CD4-positive, alpha-beta T cell (primary cell): Measurements from ENCODE around the gene GTF2H4. TPM values are rescaled to one million over a fixed set of nuclear protein-coding genes. Genes with fewer than 3 reads are reported as not detected.
A peak's percentile ranks its signal among the peaks of the same experiment; 100 is the strongest.

Experiments used
- ATAC-seq: fragments of 200-7000 bp; cut with Tn5 transposase; one replicate; pipeline ENCODE4 v1.10.0; 2022; ENCODE audit warnings: mild to moderate bottlenecking; ENCODE audit not compliant: poor library complexity
- CTCF ChIA-PET: fragments of 350-600 bp; sonication (Branson Sonifier 250); formaldehyde crosslinking; loops from one replicate; lab custom pipeline; 2021; ENCODE audit warnings: antibody characterized with exemption, inconsistent platforms; lab: Charles Lee
- POLR2A ChIA-PET: fragments of 350-600 bp; sonication (Branson Sonifier 250); formaldehyde crosslinking; loops from one replicate; lab custom pipeline; 2021; ENCODE audit warnings: antibody characterized with exemption, inconsistent platforms; lab: Charles Lee
- DNase-seq, 14 experiments: peaks; one replicate each; pipeline ENCODE4 v3.0.0-alpha.2; 2013 to 2020; ENCODE audit warnings: mixed read lengths in 2 of 14
- H3K27ac ChIP-seq, 2 donors: one replicate each; pipeline versions ENCODE4 v1.5.1 to v1.7.0; 2013; ENCODE audit warnings: low read length in 2 of 2, low read depth in 1 of 2, mild to moderate bottlenecking in 1 of 2
- H3K27me3 ChIP-seq, 2 experiments: 1 replicate in 1 of 2; 2 replicates in 1 of 2; pipeline versions ENCODE4 v1.6.1 to v1.7.0; 2013; ENCODE audit warnings: low read length in 2 of 2, control low read depth in 1 of 2, mild to moderate bottlenecking in 1 of 2, moderate library complexity in 1 of 2; ENCODE audit not compliant: insufficient read depth in 2 of 2, control insufficient read depth in 1 of 2
- H3K36me3 ChIP-seq: one replicate; pipeline ENCODE4 v1.6.1; 2013; ENCODE audit warnings: low read length, control low read depth; ENCODE audit not compliant: insufficient read depth
- H3K4me1 ChIP-seq: one replicate; pipeline ENCODE4 v1.6.1; 2013; ENCODE audit warnings: low read length, control low read depth; ENCODE audit not compliant: insufficient read depth
- H3K4me3 ChIP-seq: one replicate; pipeline ENCODE4 v1.5.1; 2013; ENCODE audit warnings: mild to moderate bottlenecking, low read length, moderate library complexity
- H3K9me3 ChIP-seq, 2 experiments: 1 replicate in 1 of 2; 2 replicates in 1 of 2; pipeline versions ENCODE4 v1.6.1 to v1.7.0; 2013; ENCODE audit warnings: low read length in 2 of 2, mild to moderate bottlenecking in 2 of 2, control low read depth in 1 of 2, moderate library complexity in 1 of 2; ENCODE audit not compliant: control insufficient read depth in 1 of 2, insufficient read depth in 1 of 2
- H3K27ac Mint-ChIP-seq: one replicate; pipeline ENCODE4 v1.8.0; 2020; ENCODE audit warnings: mixed read lengths
- H3K27me3 Mint-ChIP-seq: one replicate; pipeline ENCODE4 v1.8.0; 2021; ENCODE audit warnings: mixed read lengths
- H3K36me3 Mint-ChIP-seq: one replicate; pipeline ENCODE4 v1.8.0; 2021; ENCODE audit warnings: low read depth, mixed read lengths
- H3K4me1 Mint-ChIP-seq: one replicate; pipeline ENCODE4 v1.8.0; 2021; ENCODE audit warnings: low read depth, mixed read lengths
- H3K4me3 Mint-ChIP-seq: one replicate; pipeline ENCODE4 v1.8.0; 2020; ENCODE audit warnings: mild to moderate bottlenecking, mixed read lengths
- H3K9me3 Mint-ChIP-seq: one replicate; pipeline ENCODE4 v1.8.0; 2020; ENCODE audit warnings: mixed read lengths
- CTCF ChIP-seq: fragments of 200-600 bp; IDR thresholded peaks from one replicate; pipeline ENCODE4 v1.8.0; 2022; ENCODE audit warnings: antibody characterized with exemption, mild to moderate bottlenecking
- intact Hi-C, 2 experiments: fragments of 100-400 bp; cut with DNase I in 1 of 2; cut with micrococcal nuclease in 1 of 2; formaldehyde crosslinking; loops; one replicate each; pipeline versions ENCODE4 v1.15.1 to v1.9.0; 2023 to 2025; cut with DNase I, micrococcal nuclease
- total RNA-seq, 174 experiments: library from RNA in 2 of 174; stranded (reverse) in 2 of 174; gene quantifications; one replicate each; pipeline ENCODE4 v1.2.3 and lab custom pipeline; 2021 to 2026

The GTF2H4 gene
- total RNA-seq, 2 experiments from 2014 or later = 7.7 to 10.7 TPM

GRCh38 chr6:30882204-30882758 lies 25.7 kb upstream of the GTF2H4 start:
- Mint-ChIP-seq H3K27ac (no peak overlapping the region), H3K4me3 (peak overlapping the region; percentile 68), H3K4me1 (peaks cover 46% of the 10 kb centered on the region), H3K36me3 (no peaks in the 10 kb centered on the region), H3K27me3 (no peaks in the 10 kb centered on the region), H3K9me3 (no peaks in the 10 kb centered on the region)
- H3K9me3 ChIP-seq = no peaks in the 10 kb centered on the region
- H3K36me3 ChIP-seq = no peaks in the 10 kb centered on the region
- no peaks in the 10 kb centered on the region for H3K27me3 ChIP-seq
- H3K4me1 ChIP-seq = peaks cover 44% of the 10 kb centered on the region
- H3K27ac ChIP-seq = no peak overlapping the region
- DNase-seq = no peak
- no peak for ATAC-seq
- TF ChIP-seq CTCF = no peak
- intact Hi-C loops = loop anchor here in 1 of 2 experiments (10.0 kb wide), 1 partner anchor 427 kb away; no protein-coding TSS in a partner anchor
- no peak overlapping the region for H3K4me3 ChIP-seq
- POLR2A ChIA-PET = interaction anchor here (1.2 to 2.3 kb wide), 3 partner anchors 26 to 89 kb away, joined by 3 to 9 read pairs (median 5); partner anchors contain the start of gene GTF2H4
- CTCF ChIA-PET = interaction anchor here (1.1 to 1.3 kb wide), 3 partner anchors 54 to 151 kb away, joined by 3 read pairs; no protein-coding TSS in a partner anchor

- Mint-ChIP-seq H3K4me3 (peak overlapping the region; percentile 89), H3K27ac (peak overlapping the region; percentile 66), H3K9me3 (no peaks in the 10 kb centered on the region), H3K36me3 (no peaks in the 10 kb centered on the region), H3K4me1 (peaks cover 40% of the 10 kb centered on the region), H3K27me3 (no peaks in the 10 kb centered on the region)
- H3K4me1 ChIP-seq = peaks cover 37% of the 10 kb centered on the region
- intact Hi-C loops = loop anchor here in 1 of 2 experiments (10.0 kb wide), 1 partner anchor 428 kb away; no protein-coding TSS in a partner anchor
- H3K27me3 ChIP-seq = no peaks in the 10 kb centered on the region
- no peaks in the 10 kb centered on the region for H3K36me3 ChIP-seq
- ATAC-seq (no peak), DNase-seq (peak in 4 of 14 experiments; percentile 14 to 54 (median 42))
- ChIA-PET CTCF (interaction anchor here (1.1 to 1.3 kb wide), 3 partner anchors 55 to 152 kb away, joined by 3 read pairs; no protein-coding TSS in a partner anchor), POLR2A (interaction anchor here (0.7 to 2.3 kb wide), 5 partner anchors 25 to 161 kb away, joined by 3 to 9 read pairs (median 5); partner anchors contain the start of gene GTF2H4)
- peak overlapping the region in 1 of 2 donors; percentile 29 for H3K27ac ChIP-seq
- no peak for TF ChIP-seq CTCF
- H3K4me3 ChIP-seq = peak overlapping the region; percentile 62
- H3K9me3 ChIP-seq = no peaks in the 10 kb centered on the region
Measured at GRCh38 chr6:30882759-30883684, 25.0 kb upstream of the GTF2H4 start.
